D341Med (cell line): ENCODE data around the gene BEND5.

Source experiments
- DNase-seq: peaks from one replicate; pipeline ENCODE4 v3.0.0; 2012; ENCODE audit warnings: low spot score

BEND5 gene, protein sequence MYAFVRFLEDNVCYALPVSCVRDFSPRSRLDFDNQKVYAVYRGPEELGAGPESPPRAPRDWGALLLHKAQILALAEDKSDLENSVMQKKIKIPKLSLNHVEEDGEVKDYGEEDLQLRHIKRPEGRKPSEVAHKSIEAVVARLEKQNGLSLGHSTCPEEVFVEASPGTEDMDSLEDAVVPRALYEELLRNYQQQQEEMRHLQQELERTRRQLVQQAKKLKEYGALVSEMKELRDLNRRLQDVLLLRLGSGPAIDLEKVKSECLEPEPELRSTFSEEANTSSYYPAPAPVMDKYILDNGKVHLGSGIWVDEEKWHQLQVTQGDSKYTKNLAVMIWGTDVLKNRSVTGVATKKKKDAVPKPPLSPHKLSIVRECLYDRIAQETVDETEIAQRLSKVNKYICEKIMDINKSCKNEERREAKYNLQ

GRCh38 chr1:48776393-48777218 is at the start of gene BEND5:
Gene BEND5, minus strand, starts transcription at chr1:48776891. Its CDS starts 60 bp downstream, at chr1:48776831.
- DNase-seq, result peak; percentile 87

- DNase-seq, result no peak
These were observed 46.5 kb upstream of the BEND5 start for GRCh38 chr1:48823168-48823567.

- no peak for DNase-seq
These were observed 43.8 kb upstream of the BEND5 start for GRCh38 chr1:48820491-48820890.

- DNase-seq, result peak; percentile 63
These were observed 40.9 kb upstream of the BEND5 start for GRCh38 chr1:48817505-48818114.

DNA sequence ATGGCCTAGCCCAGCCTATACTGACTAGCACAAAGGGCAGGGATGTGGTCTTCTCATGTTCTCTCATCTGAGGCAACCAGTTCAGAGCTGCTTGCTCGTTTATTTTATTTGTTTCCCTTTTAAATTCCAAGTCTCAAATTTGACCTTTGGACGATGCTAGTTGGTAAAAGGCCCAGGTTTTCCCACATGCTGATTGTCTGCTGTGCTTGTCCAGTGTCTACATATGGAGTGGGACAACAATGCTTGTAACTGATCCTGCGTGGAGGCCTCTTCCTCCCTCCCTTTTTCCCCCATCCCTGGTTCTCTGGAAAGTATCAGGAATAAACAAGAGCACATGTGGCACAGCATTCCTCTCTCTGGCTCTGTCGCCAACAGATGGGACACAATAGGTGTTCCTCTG is 34.0 kb upstream of the BEND5 start:
- no peak for DNase-seq

- no peak for DNase-seq
These were observed 31.8 kb upstream of the BEND5 start for GRCh38 chr1:48808496-48808895.

DNA sequence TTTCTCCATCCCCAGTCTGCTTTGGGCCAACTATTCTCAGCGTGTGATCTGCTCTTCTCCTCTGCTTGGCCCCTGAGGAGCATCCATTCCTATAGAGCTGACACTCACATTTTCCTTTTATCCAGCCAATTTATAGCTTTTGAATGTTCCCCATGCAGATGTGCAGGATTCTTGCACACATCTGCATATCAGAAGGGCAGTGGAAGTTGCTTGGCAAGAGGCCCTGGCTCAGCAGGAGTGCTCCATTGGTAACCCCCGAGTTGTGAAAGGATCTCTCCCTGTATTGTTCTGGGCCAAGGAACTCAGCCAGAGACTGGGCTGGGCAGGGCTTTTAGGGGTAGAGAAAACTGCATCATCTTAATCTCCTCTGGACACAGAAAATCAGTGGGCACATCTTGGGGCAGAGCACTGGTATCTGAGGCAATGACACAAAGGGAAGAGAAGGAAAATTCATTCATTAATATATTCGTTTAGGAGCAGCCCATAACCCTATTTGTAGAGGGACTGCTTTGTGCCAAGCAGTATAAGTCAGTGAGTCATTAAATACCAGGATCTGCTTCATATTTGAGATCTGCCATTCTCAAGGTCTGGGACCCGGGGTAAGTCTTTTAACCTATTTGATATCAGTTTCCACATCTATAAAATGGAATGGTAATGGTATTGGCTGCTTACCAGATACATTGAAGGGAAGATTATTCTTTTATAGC is 31.0 kb upstream of the BEND5 start:
- no peak for DNase-seq

DNA sequence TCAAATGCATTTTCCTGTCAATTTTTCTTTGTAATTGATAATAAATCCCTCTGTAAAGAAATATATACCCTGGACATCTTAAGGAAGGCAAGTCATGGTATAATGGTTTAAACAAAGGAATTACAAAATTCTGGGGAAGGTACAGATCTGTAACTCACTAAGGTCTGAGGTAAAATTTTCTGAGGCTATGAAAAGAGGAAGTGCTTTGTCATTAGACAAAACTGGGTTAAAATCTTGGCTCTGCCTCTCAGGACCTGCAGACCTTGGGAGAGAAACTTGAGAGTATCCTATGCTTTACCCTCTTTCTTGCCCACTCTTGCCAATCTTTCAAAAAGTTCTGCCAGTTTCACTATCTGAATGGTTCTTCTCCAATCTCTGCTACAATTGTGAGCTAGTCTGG is 26.8 kb upstream of the BEND5 start:
- DNase-seq, result no peak

DNA sequence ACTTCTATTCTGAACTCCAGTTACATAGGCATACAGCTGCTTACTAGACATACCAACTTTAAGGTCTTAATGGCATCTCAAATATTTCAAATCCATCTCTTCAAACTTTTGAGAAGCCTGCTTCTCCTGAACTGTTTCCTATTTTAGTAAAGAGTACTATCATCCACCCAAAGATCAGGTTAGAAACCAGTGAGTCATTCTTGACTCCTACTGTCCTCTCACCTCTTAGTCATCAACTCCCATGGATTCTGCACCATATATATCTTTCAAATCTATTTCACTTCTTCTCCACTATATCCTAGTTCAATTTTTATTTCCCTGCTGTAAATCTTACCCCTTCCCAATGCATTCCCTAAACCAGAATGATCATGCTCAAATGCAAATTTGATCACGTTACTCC is 18.1 kb upstream of the BEND5 start:
- no peak for DNase-seq

DNA sequence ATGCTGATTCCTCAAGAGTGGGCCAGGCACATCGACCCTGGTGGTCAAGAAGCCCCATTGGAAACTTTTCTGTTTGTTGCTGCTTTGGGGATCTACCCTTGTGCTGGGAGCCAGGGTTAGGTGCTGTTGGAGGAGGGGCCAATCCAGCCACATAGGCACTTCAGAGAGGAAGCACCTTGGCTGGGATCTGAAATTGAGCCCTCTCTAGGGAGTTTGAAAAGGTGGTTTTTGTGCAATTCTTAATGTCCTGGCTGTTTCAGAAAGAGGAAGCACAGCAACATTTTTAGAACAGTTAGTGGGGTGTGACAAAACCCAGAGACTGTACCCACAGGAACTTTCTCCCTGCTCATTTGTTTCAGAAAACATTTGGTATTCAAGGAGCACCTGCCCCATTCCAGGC is 17.2 kb upstream of the BEND5 start:
- DNase-seq, result no peak

- no peak for DNase-seq
These were observed 16.3 kb upstream of the BEND5 start for GRCh38 chr1:48792961-48793360.

GRCh38 chr1:48790397-48790796 is 13.7 kb upstream of the BEND5 start:
- DNase-seq, result no peak

DNA sequence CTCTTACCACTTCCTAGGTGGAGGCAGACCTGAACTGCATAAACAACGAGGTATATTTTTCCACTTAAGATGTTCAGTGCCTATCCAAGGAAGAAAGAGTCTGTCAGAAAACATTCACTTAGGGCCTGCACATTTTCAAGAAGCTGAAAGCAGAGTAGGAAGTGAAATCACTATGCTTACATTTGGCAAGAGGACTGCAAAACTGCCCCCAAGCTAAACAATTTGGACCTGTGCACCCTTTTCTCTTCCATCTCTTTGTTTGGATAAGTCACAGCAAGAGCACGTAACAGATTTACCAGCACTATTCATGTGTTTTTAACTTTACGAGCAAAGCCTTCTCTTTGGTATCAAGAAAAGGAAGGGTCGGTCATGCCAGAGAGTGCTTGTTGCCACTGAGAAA is 13.2 kb upstream of the BEND5 start:
- DNase-seq, result no peak

DNA sequence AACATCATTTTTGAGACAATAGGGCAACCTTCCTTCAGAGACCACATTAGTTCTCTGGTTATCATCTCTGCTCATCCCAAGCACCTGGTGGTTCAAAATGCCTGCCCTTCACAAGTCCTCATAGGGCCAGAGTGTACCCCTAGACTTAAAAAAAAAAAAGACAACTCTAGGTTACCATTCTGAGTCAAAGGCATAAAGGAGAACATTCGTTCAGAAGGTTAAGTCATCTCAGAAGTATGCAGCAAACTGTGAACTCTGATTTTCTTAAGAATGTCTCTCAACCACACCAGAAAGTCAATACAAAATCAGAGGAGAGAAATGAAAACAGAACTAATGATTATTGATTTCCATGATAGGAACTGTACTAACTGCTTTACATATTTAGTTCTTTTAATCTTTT is 9.2 kb upstream of the BEND5 start:
- no peak for DNase-seq

DNA sequence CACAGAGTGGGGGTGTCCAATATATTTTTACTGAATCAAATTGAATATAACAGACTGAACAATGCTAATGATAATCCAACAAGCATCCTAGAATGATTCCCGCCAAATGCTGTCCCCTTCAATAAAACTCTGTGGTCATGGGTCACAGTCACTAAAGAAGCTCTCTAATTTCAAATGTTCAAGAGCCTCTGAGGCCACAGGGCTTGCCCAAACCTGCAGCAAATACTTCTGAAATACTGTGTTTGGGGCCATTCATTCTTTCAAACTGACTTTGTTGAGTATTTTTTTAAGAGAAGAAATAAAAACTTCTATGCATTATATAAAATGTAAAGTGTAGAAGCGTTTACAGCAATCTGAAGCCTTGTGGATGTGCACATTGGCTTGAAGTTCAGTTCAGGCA is 7.6 kb upstream of the BEND5 start:
- no peak for DNase-seq

GRCh38 chr1:48777219-48777895 is 666 bp upstream of the BEND5 start:
- DNase-seq, result peak; percentile 41

DNA sequence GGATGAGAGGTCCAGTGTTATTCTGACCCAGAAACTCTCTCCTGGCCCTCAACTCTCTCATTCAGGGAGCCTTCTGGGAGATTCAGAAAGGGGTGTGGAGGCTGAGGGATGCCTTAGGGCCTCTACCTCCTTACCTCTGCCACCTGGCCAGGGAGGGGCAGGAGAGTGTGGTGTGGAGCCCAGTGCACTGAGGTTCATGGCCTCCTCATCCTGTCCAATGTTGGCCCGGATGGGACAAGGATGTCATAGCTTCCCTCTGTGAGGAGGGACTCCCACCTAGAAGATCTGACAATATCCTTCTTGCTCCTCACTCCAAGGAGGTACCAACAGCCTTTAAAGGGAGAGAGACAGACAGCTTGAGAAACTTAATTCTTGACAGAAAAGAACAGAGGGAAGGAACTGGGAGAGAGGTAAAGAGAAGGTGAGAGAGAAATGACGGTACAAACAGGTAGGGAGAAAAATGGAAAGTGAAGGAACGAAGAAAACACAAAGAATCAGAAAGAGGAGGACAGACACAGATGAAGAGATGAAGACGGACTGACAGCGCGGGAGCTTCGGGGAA is 779 bp downstream of the BEND5 start:
- DNase-seq, result peak; percentile 26

- no peak for DNase-seq
These were observed 3.6 kb downstream of the BEND5 start for GRCh38 chr1:48773133-48773532.

DNA sequence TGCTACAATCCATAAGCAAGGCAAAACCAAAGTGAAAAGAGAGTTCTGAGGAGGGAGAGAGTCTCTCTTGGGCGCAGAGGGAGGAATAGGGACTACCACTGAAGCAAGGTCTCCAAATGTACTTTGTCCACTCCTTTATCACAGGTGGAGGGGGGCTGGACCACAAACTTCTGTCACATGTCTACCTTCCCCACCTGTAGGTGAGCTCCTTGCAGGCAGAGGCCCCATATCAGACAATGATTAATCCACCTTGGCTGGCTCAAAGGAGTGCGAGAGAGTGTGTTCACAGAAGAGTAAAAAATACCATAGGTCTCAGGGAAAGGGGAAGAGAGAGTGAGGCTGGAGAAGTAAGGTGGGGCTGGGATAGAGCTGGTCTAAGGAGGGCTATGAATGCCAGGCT is 4.5 kb downstream of the BEND5 start:
- no peak for DNase-seq

- no peak for DNase-seq
These were observed 5.1 kb downstream of the BEND5 start for GRCh38 chr1:48771561-48771960.

DNA sequence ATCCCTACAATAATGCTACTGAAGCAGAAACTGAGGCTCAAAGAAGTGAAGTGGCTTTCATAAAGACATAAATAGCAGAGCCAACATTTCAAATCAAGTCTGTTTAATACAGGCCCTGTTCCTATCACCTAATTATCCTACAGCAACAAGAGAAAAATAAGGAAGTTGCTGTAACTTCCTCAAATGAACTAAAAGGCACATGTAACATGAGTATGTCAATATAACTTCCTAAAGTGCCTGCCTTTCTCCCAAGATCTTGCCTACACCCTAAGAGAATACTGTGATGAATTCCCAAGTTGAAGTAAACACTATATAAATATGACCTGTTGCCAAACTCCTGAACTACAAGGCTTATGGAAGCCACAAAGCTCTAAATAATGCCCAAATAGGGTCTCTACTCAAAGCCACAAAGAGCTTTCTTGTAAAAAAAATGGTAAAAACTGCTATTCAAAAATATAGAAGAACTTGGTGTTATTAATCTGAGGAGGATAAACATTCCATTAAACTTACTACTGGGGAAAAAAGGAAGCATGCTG is 8.6 kb downstream of the BEND5 start:
- no peak for DNase-seq
